Peyer's patch (tissue), 4 donors: Measurements from ENCODE around the gene ATP8A1.

ENCODE experiments used
- POLR2A ChIP-seq, 2 donors: fragments of 450-650 bp; IDR thresholded peaks; one replicate each; pipeline ENCODE4 v1.5.1; 2017; ENCODE audit warnings: antibody characterized with exemption in 2 of 2, mild to moderate bottlenecking in 2 of 2, moderate library complexity in 2 of 2
- TF ChIP-seq, protein P1 (sequence below), 6 experiments: fragments of 450-650 bp in 4 of 6; fragments of 200-600 bp in 2 of 6; sonication (generic) in 1 of 6; IDR thresholded peaks; one replicate each; pipeline ENCODE4 v1.5.1; 2017 to 2019; ENCODE audit warnings: antibody characterized with exemption in 6 of 6, mild to moderate bottlenecking in 3 of 6, moderate library complexity in 1 of 6

DNA sequence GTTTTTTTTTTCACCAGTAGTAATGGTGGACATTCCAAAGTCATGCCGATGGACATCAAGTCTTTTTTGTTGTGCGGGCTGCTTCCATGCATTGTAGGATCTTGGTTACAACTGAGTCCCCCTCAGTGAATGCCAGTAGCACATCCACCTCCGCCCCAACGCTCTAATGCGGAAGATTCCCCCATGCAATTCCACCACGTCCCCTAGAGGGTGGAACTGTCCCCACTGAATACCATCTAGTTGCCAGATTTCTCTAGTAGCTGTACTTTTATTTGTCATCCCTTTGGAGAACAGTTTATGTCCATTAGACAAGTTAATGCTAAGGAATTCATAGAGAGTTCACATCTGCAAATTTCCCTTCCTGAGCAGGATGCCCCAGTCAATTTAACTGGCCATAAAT is 252.9 kb downstream of the ATP8A1 start:
- TF ChIP-seq, protein P1, sequence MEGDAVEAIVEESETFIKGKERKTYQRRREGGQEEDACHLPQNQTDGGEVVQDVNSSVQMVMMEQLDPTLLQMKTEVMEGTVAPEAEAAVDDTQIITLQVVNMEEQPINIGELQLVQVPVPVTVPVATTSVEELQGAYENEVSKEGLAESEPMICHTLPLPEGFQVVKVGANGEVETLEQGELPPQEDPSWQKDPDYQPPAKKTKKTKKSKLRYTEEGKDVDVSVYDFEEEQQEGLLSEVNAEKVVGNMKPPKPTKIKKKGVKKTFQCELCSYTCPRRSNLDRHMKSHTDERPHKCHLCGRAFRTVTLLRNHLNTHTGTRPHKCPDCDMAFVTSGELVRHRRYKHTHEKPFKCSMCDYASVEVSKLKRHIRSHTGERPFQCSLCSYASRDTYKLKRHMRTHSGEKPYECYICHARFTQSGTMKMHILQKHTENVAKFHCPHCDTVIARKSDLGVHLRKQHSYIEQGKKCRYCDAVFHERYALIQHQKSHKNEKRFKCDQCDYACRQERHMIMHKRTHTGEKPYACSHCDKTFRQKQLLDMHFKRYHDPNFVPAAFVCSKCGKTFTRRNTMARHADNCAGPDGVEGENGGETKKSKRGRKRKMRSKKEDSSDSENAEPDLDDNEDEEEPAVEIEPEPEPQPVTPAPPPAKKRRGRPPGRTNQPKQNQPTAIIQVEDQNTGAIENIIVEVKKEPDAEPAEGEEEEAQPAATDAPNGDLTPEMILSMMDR (IDR thresholded peaks at IDR 0.05) = no peak
- TF ChIP-seq POLR2A (IDR thresholded peaks at IDR 0.05) = no peak
